GM23248 (cell line): Measurements from ENCODE around the gene COX5A. TPM values are rescaled to one million over a fixed set of nuclear protein-coding genes. Genes with fewer than 3 reads are reported as not detected.

Experiments
- DNase-seq: peaks from one replicate; pipeline ENCODE4 v3.0.0-alpha.2; 2015
- H2AFZ ChIP-seq: fragments of 200-600 bp; sonication (generic); 2 replicates; pipeline ENCODE4 v1.6.1; 2016; ENCODE audit warnings: antibody characterized with exemption
- H3F3A ChIP-seq: fragments of 200-600 bp; sonication (generic); 2 replicates; pipeline ENCODE4 v1.6.1; 2016; ENCODE audit warnings: mild to moderate bottlenecking, antibody characterized with exemption, mixed run types; ENCODE audit not compliant: insufficient read depth
- H3K27ac ChIP-seq: fragments of 200-600 bp; sonication (generic); 2 replicates; pipeline ENCODE4 v1.5.1; 2016; ENCODE audit warnings: mild to moderate bottlenecking
- H3K27me3 ChIP-seq: fragments of 200-600 bp; sonication (generic); replicated peaks from 2 replicates; pipeline ENCODE4 v1.6.1; 2016; ENCODE audit warnings: mild to moderate bottlenecking; ENCODE audit not compliant: insufficient read depth
- H3K36me3 ChIP-seq: fragments of 200-600 bp; sonication (generic); 2 replicates; pipeline ENCODE4 v1.6.1; 2016; ENCODE audit warnings: low read depth, mild to moderate bottlenecking
- H3K4me1 ChIP-seq: fragments of 200-600 bp; sonication (generic); 2 replicates; pipeline ENCODE4 v1.6.1; 2016; ENCODE audit warnings: mild to moderate bottlenecking; ENCODE audit not compliant: insufficient read depth
- H3K4me2 ChIP-seq: fragments of 200-600 bp; sonication (generic); one replicate; pipeline ENCODE4 v1.6.1; 2016; ENCODE audit warnings: mild to moderate bottlenecking; ENCODE audit not compliant: unreplicated experiment
- H3K4me3 ChIP-seq: fragments of 200-600 bp; sonication (generic); 2 replicates; pipeline ENCODE4 v1.5.1; 2016; ENCODE audit warnings: mild to moderate bottlenecking
- H3K79me2 ChIP-seq: fragments of 200-600 bp; sonication (generic); 2 replicates; pipeline ENCODE4 v1.6.1; 2016; ENCODE audit warnings: mild to moderate bottlenecking; ENCODE audit not compliant: insufficient read depth
- H3K9ac ChIP-seq: fragments of 200-600 bp; sonication (generic); 2 replicates; pipeline ENCODE4 v1.6.1; 2016; ENCODE audit warnings: mild to moderate bottlenecking
- H3K9me2 ChIP-seq: fragments of 200-600 bp; sonication (generic); 2 replicates; pipeline ENCODE4 v1.6.1; 2016; ENCODE audit warnings: mixed run types, mild to moderate bottlenecking, moderate library complexity; ENCODE audit not compliant: insufficient read depth
- H3K9me3 ChIP-seq: fragments of 200-600 bp; sonication (generic); one replicate; pipeline ENCODE4 v1.6.1; 2017; ENCODE audit warnings: low read depth
- H4K20me1 ChIP-seq: fragments of 200-600 bp; sonication (generic); 2 replicates; pipeline ENCODE4 v1.6.0; 2016; ENCODE audit not compliant: insufficient read depth
- EZH2 ChIP-seq: fragments of 200-600 bp; sonication (generic); IDR thresholded peaks from 2 replicates; pipeline ENCODE4 v1.6.1; 2018; ENCODE audit warnings: antibody characterized with exemption, mild to moderate bottlenecking; ENCODE audit not compliant: insufficient read depth, poor library complexity, severe bottlenecking
- EZH2phosphoT487 ChIP-seq: fragments of 200-600 bp; sonication (generic); IDR thresholded peaks from 2 replicates; pipeline ENCODE4 v1.6.1; 2018; ENCODE audit warnings: antibody characterized with exemption, moderate library complexity, mild to moderate bottlenecking, low read depth; ENCODE audit not compliant: insufficient read depth
- WGBS, 2 experiments: methylation state at CpG; one replicate each; pipeline ENCODE4 v1.1.6; 2015 to 2017; ENCODE audit warnings: low lambda C conversion rate in 2 of 2, low coverage in 1 of 2; ENCODE audit errors: missing lambda C conversion rate in 2 of 2; 5-methylcytosine and 5-hydroxymethylcytosine counted together
- in situ Hi-C: fragments of 300-500 bp; cut with MboI; formaldehyde crosslinking; loops from 2 replicates; pipeline ENCODE4 v1.15.0; 2020
- polyA plus RNA-seq: library from polyadenylated mRNA; unstranded; fragments of >200 nt; fragmentation: Nextera tagmentation; extraction: Ambion mirVana; gene quantifications from 2 replicates; pipeline ENCODE4 v1.2.1, GENCODE V29; 2016
- total RNA-seq: library from RNA; depleted of rRNA; stranded (reverse); fragments of >200 nt; shearing (Covaris generic); gene quantifications from 2 replicates; pipeline ENCODE4 v1.2.3, GENCODE V29; 2014

Gene COX5A
- total and polyA plus RNA-seq, 2 experiments from 2014 or later, result 48.2 to 321 TPM

DNA sequence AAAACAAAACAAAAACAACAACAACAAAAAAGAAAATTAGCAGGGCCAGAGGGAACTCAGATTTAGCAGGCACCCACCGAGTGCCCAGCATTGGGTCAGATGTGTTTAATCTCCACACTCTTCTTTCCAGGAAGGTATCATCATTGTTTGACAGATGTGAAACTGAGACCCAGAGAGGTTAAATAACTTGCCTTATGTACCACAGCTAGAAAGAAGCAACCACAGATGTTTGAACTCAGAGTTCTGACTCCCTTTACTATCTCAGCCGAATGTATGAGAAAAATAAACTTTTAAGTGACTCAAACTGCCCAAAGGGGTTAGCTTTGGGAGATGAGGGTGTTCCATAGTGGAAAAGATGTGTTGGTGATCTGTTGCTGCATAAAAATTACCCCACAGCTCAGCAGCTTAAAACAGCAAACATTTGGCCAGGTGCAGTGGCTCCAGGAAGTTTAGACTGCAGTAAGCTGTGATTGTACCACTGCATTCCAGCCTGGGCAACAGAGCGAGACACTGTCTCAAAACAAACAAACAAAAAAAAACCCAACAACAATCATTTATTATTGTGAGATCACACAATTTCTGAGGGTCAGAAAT, 23.2 kb upstream of the COX5A start:
- no peak for TF ChIP-seq EZH2phosphoT487
- no peak for TF ChIP-seq EZH2
- Histone ChIP-seq H3K4me3 (no peak overlapping the region), H3K9ac (no peak overlapping the region), H3K36me3 (no peaks in the 10 kb centered on the region), H3K9me3 (no peaks in the 10 kb centered on the region), H4K20me1 (no peaks in the 10 kb centered on the region), H3K27me3 (0 out of 2 replicates have a peak, but pooled peaks cover 3% of the 10 kb centered on the region), H3K4me2 (no peak overlapping the region), H3F3A (no peaks in the 10 kb centered on the region), H2AFZ (no peak overlapping the region), H3K9me2 (no peaks in the 10 kb centered on the region), H3K27ac (no peak overlapping the region), H3K4me1 (peaks cover 9% of the 10 kb centered on the region; the same call in 1 of the 2 replicates), H3K79me2 (no peaks in the 10 kb centered on the region)
- 75 to 77% methylated on average over 3 of the region's 3 CpGs for WGBS, 2 experiments
- in situ Hi-C loops, result no loop called here
- no peak for DNase-seq

DNA sequence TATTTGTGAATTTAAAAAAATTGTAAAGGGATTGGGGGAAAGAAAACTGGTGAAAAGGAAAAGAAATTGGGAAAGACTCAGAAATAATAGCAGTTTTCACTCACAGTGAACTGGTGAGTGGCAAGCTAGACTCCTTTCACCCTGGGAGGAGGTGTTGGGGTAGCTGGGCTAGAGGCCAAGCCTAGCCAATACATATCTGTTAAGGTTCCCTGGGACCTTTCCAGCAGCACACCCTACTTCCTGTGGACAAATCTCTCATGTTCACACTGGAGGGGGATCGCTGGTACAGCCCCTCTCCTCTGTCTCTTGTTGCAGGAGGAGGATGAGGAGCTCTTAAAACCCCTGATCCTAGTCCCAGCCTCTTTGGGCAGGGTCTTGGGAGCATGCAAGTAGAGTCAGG, 22.4 kb upstream of the COX5A start:
- H3K79me2 ChIP-seq, result no peaks in the 10 kb centered on the region
- no peaks in the 10 kb centered on the region for H3K36me3 ChIP-seq
- 92 to 94% methylated on average over 1 of the region's 1 CpG for WGBS, 2 experiments
- TF ChIP-seq EZH2phosphoT487 (no peak), EZH2 (no peak)
- DNase-seq, result no peak
- H3F3A ChIP-seq, result no peaks in the 10 kb centered on the region
- H3K4me2 ChIP-seq, result no peak overlapping the region
- no peaks in the 10 kb centered on the region for H3K9me2 ChIP-seq
- H3K27me3 ChIP-seq, result 0 out of 2 replicates have a peak, but pooled peaks cover 3% of the 10 kb centered on the region
- no peak overlapping the region for H3K9ac ChIP-seq
- no peak overlapping the region for H2AFZ ChIP-seq
- peaks cover 9% of the 10 kb centered on the region; the same call in 1 of the 2 replicates for H3K4me1 ChIP-seq
- in situ Hi-C loops, result no loop called here
- H4K20me1 ChIP-seq, result no peaks in the 10 kb centered on the region
- H3K9me3 ChIP-seq, result no peaks in the 10 kb centered on the region
- H3K27ac ChIP-seq, result no peak overlapping the region
- no peak overlapping the region for H3K4me3 ChIP-seq

DNA sequence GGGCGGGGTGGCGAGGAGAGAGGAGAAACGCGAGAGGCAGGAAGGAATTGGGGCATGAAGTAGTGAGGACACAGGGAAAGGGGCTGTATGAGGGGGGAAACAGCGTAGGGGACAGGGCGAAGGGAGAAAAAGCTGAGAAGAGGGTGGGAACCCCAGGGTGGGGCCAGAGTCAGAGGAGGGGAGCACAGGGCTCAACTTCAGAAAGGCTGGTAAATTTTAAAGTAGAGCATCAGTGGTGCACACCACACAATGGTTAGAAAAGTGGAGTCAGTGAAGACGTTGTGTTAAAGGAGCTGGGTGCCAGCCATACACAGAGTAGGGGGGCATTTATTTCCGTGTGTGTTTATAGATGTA, 21.7 kb upstream of the COX5A start:
- WGBS, 2 experiments, result 15 to 26% methylated on average over 2 to 8 of the region's 8 CpGs
- in situ Hi-C loops, result no loop called here
- H3K9me2 ChIP-seq, result no peaks in the 10 kb centered on the region
- H3K36me3 ChIP-seq, result no peaks in the 10 kb centered on the region
- no peaks in the 10 kb centered on the region for H3K9me3 ChIP-seq
- TF ChIP-seq EZH2phosphoT487, result no peak
- TF ChIP-seq EZH2, result peak; percentile 73
- no peak overlapping the region for H3K9ac ChIP-seq
- peaks cover 4% of the 10 kb centered on the region; the same call in 1 of the 2 replicates for H3K4me1 ChIP-seq
- 0 out of 2 replicates have a peak, but pooled peaks cover 3% of the 10 kb centered on the region for H3K27me3 ChIP-seq
- no peak for DNase-seq
- H3K27ac ChIP-seq, result no peak overlapping the region
- H4K20me1 ChIP-seq, result no peaks in the 10 kb centered on the region
- H3K4me3 ChIP-seq, result peak overlapping the region; percentile 79; the same call in 1 of the 2 replicates
- no peaks in the 10 kb centered on the region for H3F3A ChIP-seq
- H2AFZ ChIP-seq, result peak overlapping the region; percentile 94; the same call in 1 of the 2 replicates
- H3K79me2 ChIP-seq, result no peaks in the 10 kb centered on the region
- peak overlapping the region; percentile 89 for H3K4me2 ChIP-seq

DNA sequence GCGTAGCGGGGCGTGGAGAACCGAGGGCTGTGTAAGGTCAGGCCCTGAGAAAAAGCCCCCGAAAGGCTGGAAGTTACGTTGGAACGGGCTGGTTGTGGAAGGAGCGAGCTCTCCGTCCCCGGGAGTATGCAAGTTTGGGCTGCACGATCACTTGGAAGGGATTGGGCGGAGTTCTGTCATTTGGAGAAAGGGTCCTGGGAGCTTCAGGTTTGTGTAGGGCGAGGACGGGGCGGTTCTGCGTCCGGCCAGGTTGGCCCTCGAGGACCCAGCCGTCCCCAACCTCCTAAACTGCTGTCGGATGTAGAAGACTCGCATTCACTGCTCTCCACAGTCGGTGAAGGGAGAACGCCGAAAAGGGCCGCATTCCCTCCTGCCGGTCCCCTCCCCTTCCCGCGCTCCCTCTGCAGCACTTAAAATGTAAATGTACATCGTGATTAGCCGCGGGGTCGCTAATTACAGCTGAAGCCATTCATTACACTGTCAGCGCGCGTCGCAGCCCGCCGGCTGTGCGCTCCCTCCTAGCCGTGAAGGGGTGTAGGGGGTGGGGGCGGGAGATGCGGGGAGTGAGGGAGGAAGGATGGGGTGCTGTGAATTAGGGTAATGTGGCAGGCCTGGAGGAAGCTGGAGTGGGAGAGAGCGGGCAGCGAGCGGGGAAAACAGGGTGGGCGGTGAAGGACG, 21.2 kb upstream of the COX5A start:
- H3K79me2 ChIP-seq, result no peaks in the 10 kb centered on the region
- in situ Hi-C loops, result no loop called here
- peak overlapping the region; percentile 94 for H2AFZ ChIP-seq
- H3K4me3 ChIP-seq, result peak overlapping the region; percentile 79
- peak overlapping the region; percentile 77 for H3K9ac ChIP-seq
- 7 to 11% methylated on average over 41 to 47 of the region's 47 CpGs for WGBS, 2 experiments
- H3F3A ChIP-seq, result no peaks in the 10 kb centered on the region
- peaks cover 3% of the 10 kb centered on the region; the same call in 1 of the 2 replicates for H3K4me1 ChIP-seq
- H3K9me3 ChIP-seq, result no peaks in the 10 kb centered on the region
- peak overlapping the region; percentile 89 for H3K4me2 ChIP-seq
- no peak for DNase-seq
- H3K27ac ChIP-seq, result no peak overlapping the region
- no peaks in the 10 kb centered on the region for H3K9me2 ChIP-seq
- H4K20me1 ChIP-seq, result no peaks in the 10 kb centered on the region
- TF ChIP-seq EZH2phosphoT487, result 0 out of 2 replicates have a peak, but pooled peaks have one; percentile 20
- TF ChIP-seq EZH2, result peak; percentile 44
- no peaks in the 10 kb centered on the region for H3K36me3 ChIP-seq
- H3K27me3 ChIP-seq, result 0 out of 2 replicates have a peak, but pooled peaks cover 3% of the 10 kb centered on the region
